Ammon's horn (tissue), 1 donor: Measurements from ENCODE around the gene CACNA1S.
A peak's percentile ranks its signal among the peaks of the same experiment; 100 is the strongest.

Source experiments
- DNase-seq: peaks from one replicate; pipeline ENCODE4 v3.0.0-alpha.2; 2016; ENCODE audit warnings: low spot score

CACNA1S gene

GRCh38 chr1:201115390-201115937 lies 3.2 kb upstream of the CACNA1S start:
- no peak for DNase-seq

DNA sequence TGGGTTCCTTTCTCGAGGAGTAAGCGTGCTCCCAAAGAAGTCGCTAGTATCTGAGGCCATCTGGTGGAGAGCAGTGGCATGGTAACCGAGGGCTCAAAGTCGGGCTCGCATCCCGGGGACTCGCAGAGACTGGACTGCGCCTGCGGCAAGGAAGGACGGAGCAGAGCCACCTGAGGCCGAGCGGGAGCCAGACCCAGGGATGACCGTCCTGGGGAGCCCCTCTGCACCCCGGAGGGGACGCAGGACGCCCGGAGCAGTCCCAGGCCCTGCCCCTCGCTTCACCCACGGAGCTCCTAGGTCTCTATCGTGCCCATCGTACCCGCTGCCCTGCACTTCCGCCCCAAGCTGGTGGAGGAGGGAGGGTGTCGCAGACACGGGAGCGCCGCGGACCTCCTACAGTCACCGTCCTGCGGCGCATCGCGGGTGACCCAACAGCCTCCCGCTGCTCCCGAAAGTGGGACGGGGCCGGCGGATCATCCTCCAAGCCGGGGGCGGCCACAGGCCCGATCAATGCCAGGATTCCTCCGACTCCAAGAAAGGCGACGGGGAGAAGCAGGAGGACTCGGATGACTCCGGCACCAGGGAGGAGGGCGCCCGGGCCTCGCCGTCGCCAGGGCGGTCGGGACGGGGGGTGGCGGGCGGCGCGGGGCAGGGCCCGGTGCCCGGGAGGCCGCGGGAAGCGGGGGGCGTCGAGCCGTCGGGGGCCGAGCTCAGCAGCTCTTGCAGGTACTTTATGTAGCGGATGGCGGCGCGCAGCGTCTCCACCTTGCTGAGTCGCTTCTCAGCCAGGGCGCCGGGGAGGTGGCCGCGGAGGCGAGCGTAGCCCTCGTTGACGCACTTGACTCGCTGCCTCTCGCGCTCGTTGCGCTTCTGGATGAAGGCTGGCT lies 2.3 kb upstream of the CACNA1S start:
- DNase-seq: peak; percentile 94

GRCh38 chr1:201113451-201114244 lies 1.4 kb upstream of the CACNA1S start:
- no peak for DNase-seq

DNA sequence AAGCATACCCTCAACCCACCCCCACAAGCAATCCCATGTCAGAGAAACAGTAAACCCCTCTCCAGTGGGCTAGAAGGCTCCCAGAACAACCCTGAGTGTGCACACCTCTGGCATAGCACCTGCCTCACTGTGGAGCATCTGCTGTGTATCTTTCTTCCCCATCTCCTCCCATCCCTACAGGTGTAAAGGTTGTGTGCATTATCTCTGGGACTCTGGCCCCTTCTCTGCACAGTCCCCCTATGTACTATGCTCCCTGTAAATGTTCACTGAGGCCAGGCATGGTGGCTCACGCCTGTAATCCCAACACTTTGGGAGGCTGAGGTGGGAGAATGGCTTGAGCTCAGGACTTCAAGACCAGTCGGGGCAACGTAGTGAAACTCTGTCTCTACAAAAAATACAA lies 700 bp upstream of the CACNA1S start:
- DNase-seq: no peak

- no peak for DNase-seq
Observed at GRCh38 chr1:201111672-201112071, 554 bp downstream of the CACNA1S start.

- no peak for DNase-seq
Observed at GRCh38 chr1:201111156-201111555, 1.1 kb downstream of the CACNA1S start.

DNA sequence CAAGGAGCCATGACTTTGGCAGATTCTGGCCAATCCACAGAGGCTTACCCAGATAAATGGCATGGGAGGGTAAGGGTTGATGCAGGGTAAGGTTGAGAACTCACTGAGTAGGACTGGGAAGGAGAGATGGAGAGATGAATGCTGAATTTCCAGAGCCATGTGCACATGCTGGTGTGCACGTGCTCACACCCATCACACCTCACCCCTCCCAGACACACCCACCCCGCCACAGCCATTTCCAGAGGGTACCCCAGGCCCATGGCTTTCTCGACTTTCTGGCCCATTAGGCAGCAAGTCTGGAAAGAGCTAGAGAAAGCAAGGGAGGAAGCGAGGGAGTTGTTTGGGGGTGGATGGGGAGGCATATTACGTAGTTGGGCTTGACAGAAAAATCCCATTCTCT lies 1.6 kb downstream of the CACNA1S start:
- DNase-seq: no peak

- DNase-seq: no peak
Observed at GRCh38 chr1:201110138-201110537, 2.1 kb downstream of the CACNA1S start.

DNA sequence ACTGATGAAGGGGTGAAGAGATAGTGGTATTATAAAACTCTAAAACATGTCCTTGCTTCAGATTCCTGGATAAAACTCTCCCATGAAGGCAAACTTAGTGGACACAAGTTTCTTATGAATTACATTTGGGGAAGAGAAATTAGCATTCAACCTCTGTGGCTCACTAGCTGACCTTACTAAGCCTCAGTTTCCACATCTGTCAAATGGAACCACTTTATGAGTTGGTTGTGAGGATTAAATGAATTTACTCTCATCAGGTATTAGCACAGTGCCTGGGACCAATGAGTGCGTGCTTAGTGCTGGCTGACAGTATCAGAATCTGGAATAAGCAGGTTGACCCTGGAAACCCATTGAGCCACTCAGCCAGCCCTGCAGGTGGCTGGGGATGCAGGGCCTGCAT lies 2.6 kb downstream of the CACNA1S start:
- DNase-seq: no peak

DNA sequence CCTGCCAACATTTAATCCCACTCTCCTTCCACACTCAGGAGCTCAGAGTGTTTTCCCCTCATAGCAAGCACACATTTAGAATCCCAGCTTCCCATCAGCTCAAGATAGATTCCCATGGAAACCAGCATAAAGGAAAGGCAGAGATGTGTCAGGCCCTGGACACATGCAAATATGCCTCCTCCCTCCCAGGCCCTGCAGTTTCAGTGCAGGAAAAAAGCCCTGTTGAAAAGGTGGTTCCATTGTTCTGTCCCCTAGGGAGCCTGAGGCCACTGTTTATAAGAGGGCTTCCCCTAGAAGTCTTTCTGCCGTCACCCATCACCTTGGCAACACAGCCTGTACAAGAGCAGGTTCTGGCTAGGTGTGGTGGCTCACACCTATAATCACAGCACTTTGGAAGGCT lies 3.6 kb downstream of the CACNA1S start:
- peak; percentile 39 for DNase-seq

DNA sequence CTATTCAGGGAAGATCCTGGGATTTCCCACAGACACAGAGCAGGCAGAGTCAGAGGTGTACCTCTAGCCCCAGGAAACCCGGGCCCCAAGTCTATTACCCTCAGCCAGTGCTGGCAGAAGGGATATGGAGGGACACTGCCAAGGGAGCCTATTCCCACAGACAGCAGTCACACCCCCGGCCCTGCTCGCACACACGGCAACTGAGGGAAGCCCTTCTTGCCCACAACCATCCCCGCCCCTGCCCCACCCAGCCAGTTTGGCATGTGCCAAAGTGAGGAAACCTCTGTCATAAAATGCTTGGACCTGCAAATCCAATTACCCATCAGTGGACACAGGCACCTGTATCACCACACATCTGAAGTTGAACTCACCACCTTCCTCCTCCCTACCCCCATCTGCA lies 6.5 kb downstream of the CACNA1S start:
- DNase-seq: no peak

- no peak for DNase-seq
Observed at GRCh38 chr1:201104141-201104540, 8.1 kb downstream of the CACNA1S start.

- DNase-seq: no peak
Observed at GRCh38 chr1:201103666-201104065, 8.6 kb downstream of the CACNA1S start.

GRCh38 chr1:201100169-201100930 lies 11.9 kb downstream of the CACNA1S start:
- DNase-seq: no peak

GRCh38 chr1:201098992-201099677 lies 13.1 kb downstream of the CACNA1S start:
- DNase-seq: no peak

DNA sequence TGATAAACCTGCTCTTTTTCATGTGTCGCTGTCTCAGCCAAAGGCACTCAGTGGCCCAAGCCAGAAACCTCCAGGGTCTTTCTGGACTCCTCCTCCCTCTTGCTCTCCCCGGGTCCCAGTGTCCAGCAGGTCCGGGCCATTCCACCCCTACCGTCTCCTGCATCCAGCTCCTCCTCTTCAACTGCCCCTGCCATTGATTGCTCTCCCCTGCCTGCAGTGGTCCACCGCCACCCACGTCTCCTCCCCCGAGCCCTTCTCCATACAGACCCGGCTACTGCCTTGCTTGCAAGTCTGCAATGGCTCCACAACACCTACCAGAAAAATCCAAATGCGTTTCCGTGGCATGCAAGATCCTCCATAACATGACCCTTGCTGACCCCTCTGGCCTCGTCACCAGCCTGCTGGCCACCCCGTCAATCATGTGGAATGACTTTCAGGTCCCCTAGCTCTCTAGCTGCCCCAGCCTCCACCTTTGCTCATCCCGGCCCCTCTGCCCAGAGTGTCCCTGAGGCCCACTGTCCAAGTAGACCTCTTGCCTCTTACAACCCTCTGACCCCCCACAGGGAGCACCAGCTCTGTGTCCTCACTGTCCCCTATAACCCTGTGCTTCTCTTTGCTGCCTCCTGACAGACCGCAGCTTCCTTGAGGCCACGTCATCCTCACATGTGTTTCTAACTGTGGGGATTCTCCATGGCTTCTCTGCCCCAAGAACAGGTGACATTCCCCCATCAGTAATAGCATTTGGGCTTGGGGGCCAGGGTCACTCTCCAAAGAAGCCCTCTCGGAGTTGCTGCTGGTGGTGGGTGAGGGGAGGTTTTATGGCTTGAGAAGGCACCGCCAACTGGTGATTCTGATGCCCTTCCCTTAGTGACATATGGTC lies 15.0 kb downstream of the CACNA1S start:
- DNase-seq: no peak

DNA sequence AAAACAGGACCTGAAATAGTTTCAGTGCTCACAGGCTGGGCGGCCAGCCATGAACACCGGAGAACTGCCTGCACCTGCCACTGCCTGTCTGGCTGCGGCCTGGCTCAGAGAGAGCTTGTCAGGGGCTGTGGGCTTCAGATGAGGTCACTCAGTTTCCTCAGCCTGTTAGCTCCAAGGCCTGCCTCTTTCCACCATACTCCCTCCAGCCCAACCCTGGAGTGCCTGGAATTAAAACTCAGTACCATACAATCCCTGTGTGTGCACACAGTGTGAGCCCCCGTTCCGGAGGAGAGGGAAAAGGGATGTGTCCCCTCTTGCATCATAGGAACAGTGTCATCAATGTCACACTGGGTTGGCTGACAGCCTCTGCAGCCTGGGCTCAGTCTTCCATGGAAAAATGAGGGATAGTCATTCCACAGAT lies 16.2 kb downstream of the CACNA1S start:
- peak; percentile 16 for DNase-seq

DNA sequence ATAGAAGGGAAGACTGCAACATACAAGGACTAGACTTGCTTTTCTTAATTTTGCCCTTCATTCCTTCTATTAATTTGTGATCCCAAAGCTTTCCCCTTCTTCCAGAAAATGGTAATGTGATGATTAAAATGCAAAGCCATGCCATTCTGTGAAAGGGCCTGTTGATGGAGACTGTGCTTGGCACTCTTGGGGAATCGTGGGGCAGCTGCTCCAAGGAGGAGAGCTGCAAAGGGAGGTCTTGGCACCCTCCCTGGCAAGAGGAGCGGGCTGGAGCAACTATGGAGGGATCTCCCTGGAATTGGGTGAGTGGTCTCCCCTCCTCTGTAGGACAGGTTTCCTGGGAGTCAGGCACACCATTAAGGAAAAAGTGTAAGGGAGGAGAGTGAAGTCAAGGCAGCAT lies 16.6 kb downstream of the CACNA1S start:
- DNase-seq: peak; percentile 69

DNA sequence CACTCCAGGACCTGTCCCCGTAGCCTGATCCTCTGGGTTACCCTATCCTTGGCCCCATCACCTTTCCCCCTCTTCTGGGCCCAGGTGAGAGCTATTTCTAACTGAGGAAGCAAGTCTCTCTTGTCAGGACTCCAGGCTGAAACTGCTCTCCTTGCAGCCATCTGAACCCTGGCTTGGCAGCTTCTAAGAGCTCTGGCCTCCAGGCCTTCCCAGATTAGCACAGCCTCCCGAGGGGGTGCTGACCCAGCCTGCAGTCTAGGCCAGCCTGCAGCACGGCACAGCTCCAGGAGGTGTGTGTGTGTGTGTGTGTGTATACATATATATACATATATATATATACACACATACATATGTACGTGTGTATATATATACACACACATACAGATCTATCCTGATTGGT lies 17.4 kb downstream of the CACNA1S start:
- DNase-seq: no peak

GRCh38 chr1:201093962-201094361 lies 18.3 kb downstream of the CACNA1S start:
- DNase-seq: no peak

- DNase-seq: no peak
Observed at GRCh38 chr1:201093561-201093960, 18.7 kb downstream of the CACNA1S start.
